SK-N-SH (cell line): Measurements from ENCODE around the gene AP1M2. TPM values are rescaled to one million over a fixed set of nuclear protein-coding genes. Genes with fewer than 3 reads are reported as not detected.
A peak's percentile ranks its signal among the peaks of the same experiment; 100 is the strongest.

Source experiments
- CTCF ChIA-PET: fragments of 300-600, 350-600 bp; formaldehyde crosslinking; extraction: SDS; loops from one replicate; lab custom pipeline; 2021; lab: Yijun Ruan, JAX
- POLR2A ChIA-PET: fragments of 350-600 bp; sonication (Branson Sonifier 250); formaldehyde crosslinking; extraction: SDS; loops from one replicate; lab custom pipeline; 2020; ENCODE audit warnings: antibody characterized with exemption, inconsistent platforms; lab: Yijun Ruan, JAX
- DNase-seq: peaks from one replicate; pipeline ENCODE4 v3.0.0; 2012
- H2AFZ ChIP-seq: fragments of 200-600 bp; sonication (generic); 2 replicates; pipeline ENCODE4 v1.8.1; 2016; ENCODE audit warnings: antibody characterized with exemption, mild to moderate bottlenecking, low read depth
- H3F3A ChIP-seq: fragments of 200-600 bp; sonication (generic); replicated peaks from 2 replicates; pipeline ENCODE3; 2016; ENCODE audit warnings: antibody characterized with exemption, mild to moderate bottlenecking; ENCODE audit not compliant: insufficient read depth
- H3K27ac ChIP-seq, 2 experiments: fragments of 200-500 bp in 1 of 2; fragments of 200-600 bp in 1 of 2; sonication (Bioruptor generic) in 1 of 2; sonication (generic), shearing (Covaris generic) in 1 of 2; 2 replicates each; pipeline versions ENCODE4 v1.5.1 to v1.6.1; 2014 to 2016; ENCODE audit warnings: low read depth in 2 of 2, inconsistent platforms in 1 of 2, low read length in 1 of 2, mild to moderate bottlenecking in 1 of 2, mixed read lengths in 1 of 2
- H3K27me3 ChIP-seq: fragments of 200-600 bp; sonication (generic), shearing (Covaris generic); 2 replicates; pipeline ENCODE4 v1.6.1; 2016; ENCODE audit warnings: mixed run types; ENCODE audit not compliant: insufficient read depth
- H3K36me3 ChIP-seq, 2 experiments: fragments of 200-500 bp in 1 of 2; fragments of 200-600 bp in 1 of 2; sonication (Bioruptor generic) in 1 of 2; sonication (generic) in 1 of 2; replicated peaks in 1 of 2; 2 replicates each; pipeline versions ENCODE3 to v1.5.1; 2014 to 2016; ENCODE audit warnings: low read length in 1 of 2, mild to moderate bottlenecking in 1 of 2; ENCODE audit not compliant: insufficient read depth in 2 of 2, control insufficient read depth in 1 of 2
- H3K4me1 ChIP-seq, 2 experiments: fragments of 200-500 bp in 1 of 2; fragments of 200-600 bp in 1 of 2; sonication (Bioruptor generic) in 1 of 2; sonication (generic), shearing (Covaris generic) in 1 of 2; 2 replicates each; pipeline versions ENCODE4 v1.5.1 to v1.6.1; 2014 to 2016; ENCODE audit warnings: low read depth in 1 of 2, low read length in 1 of 2, mixed run types in 1 of 2; ENCODE audit not compliant: insufficient read depth in 2 of 2, control insufficient read depth in 1 of 2
- H3K4me2 ChIP-seq: fragments of 200-600 bp; sonication (generic), shearing (Covaris generic); 2 replicates; pipeline ENCODE4 v1.6.1; 2017; ENCODE audit warnings: mixed run types
- H3K4me3 ChIP-seq, 2 experiments: fragments of 200-500 bp in 1 of 2; fragments of 200-600 bp in 1 of 2; sonication (Bioruptor generic) in 1 of 2; sonication (generic), shearing (Covaris generic) in 1 of 2; 2 replicates each; pipeline versions ENCODE4 v1.5.1 to v1.8.1; 2014 to 2016; ENCODE audit warnings: low read depth in 2 of 2, inconsistent platforms in 1 of 2, low read length in 1 of 2, mild to moderate bottlenecking in 1 of 2, mixed read lengths in 1 of 2, moderate library complexity in 1 of 2
- H3K79me2 ChIP-seq: fragments of 200-600 bp; sonication (generic); 2 replicates; pipeline ENCODE4 v1.8.1; 2017; ENCODE audit warnings: mild to moderate bottlenecking; ENCODE audit not compliant: insufficient read depth
- H3K9ac ChIP-seq: fragments of 200-600 bp; sonication (generic); 2 replicates; pipeline ENCODE4 v1.6.1; 2017; ENCODE audit warnings: mixed run types
- H3K9me2 ChIP-seq: fragments of 200-600 bp; sonication (generic); 2 replicates; pipeline ENCODE4 v1.6.1; 2017; ENCODE audit warnings: mixed run types
- H3K9me3 ChIP-seq: fragments of 200-600 bp; sonication (generic); 2 replicates; pipeline ENCODE4 v1.6.1; 2017; ENCODE audit warnings: mixed run types, mild to moderate bottlenecking, moderate library complexity
- H4K20me1 ChIP-seq: fragments of 200-600 bp; sonication (generic); 2 replicates; pipeline ENCODE4 v1.6.1; 2017; ENCODE audit warnings: mild to moderate bottlenecking, mixed run types; ENCODE audit not compliant: insufficient read depth
- EZH2phosphoT487 ChIP-seq: fragments of 200-600 bp; sonication (generic); IDR thresholded peaks from 2 replicates; pipeline ENCODE4 v1.6.1; 2017; ENCODE audit warnings: low read depth, mixed run types, mild to moderate bottlenecking, antibody characterized with exemption, moderate library complexity, borderline replicate concordance
- FOSL2 ChIP-seq: IDR thresholded peaks from 2 replicates; pipeline ENCODE4 v1.4.0; 2012; ENCODE audit warnings: low read depth, mild to moderate bottlenecking, moderate library complexity, borderline replicate concordance
- FOXJ3 ChIP-seq: sonication (generic); formaldehyde crosslinking; IDR thresholded peaks from 2 replicates; pipeline ENCODE4 v1.5.1; 2020; ENCODE audit warnings: mild to moderate bottlenecking, missing genetic modification reagents
- GATA2 ChIP-seq: sonication (generic); formaldehyde crosslinking; IDR thresholded peaks from 2 replicates; pipeline ENCODE4 v1.5.0; 2020; ENCODE audit warnings: mild to moderate bottlenecking, missing genetic modification reagents
- NFIC ChIP-seq: IDR thresholded peaks from 2 replicates; pipeline ENCODE4 v1.4.0; 2012; ENCODE audit warnings: borderline replicate concordance
- NRF1 ChIP-seq: IDR thresholded peaks from 2 replicates; pipeline ENCODE4 v1.6.1; 2012; ENCODE audit warnings: low read depth, mild to moderate bottlenecking, low read length
- RAD21 ChIP-seq: IDR thresholded peaks from 2 replicates; pipeline ENCODE4 v1.6.1; 2012; ENCODE audit warnings: mild to moderate bottlenecking, low read length
- RCOR1 ChIP-seq: fragments of 150-350 bp; IDR thresholded peaks from 2 replicates; pipeline ENCODE4 v1.6.1; 2017; ENCODE audit warnings: antibody characterized with exemption, low read length
- SIN3A ChIP-seq: IDR thresholded peaks from 2 replicates; pipeline ENCODE4 v1.6.1; 2012; ENCODE audit warnings: low read depth, mild to moderate bottlenecking, low read length, moderate library complexity, borderline replicate concordance
- TEAD4 ChIP-seq: IDR thresholded peaks from 2 replicates; pipeline ENCODE4 v1.4.0; 2012; ENCODE audit warnings: mild to moderate bottlenecking, borderline replicate concordance; ENCODE audit not compliant: insufficient read depth
- YY1 ChIP-seq: IDR thresholded peaks from 2 replicates; pipeline ENCODE4 v1.4.0; 2012; ENCODE audit warnings: low read depth, mild to moderate bottlenecking
- WGBS: methylation state at CpG from one replicate; pipeline ENCODE4 v1.1.6; 2017; ENCODE audit warnings: low lambda C conversion rate; 5-methylcytosine and 5-hydroxymethylcytosine counted together
- polyA plus RNA-seq, 3 experiments: library from polyadenylated mRNA; depleted of rRNA; stranded (reverse); fragments of >200 nt; gene quantifications; 2 replicates each; pipeline ENCODE4 v1.2.3, GENCODE V29; 2012
- TF ChIP-seq, protein P1 (sequence below): IDR thresholded peaks from 2 replicates; pipeline ENCODE4 v1.4.0; 2012; ENCODE audit warnings: low read depth, borderline replicate concordance
- TF ChIP-seq, protein P2 (sequence below): fragments of 150-350 bp; IDR thresholded peaks from 2 replicates; pipeline ENCODE4 v1.6.1; 2016; ENCODE audit warnings: mild to moderate bottlenecking, low read depth, low read length
- TF ChIP-seq, protein P3 (sequence below): IDR thresholded peaks from 2 replicates; pipeline ENCODE4 v1.4.0; 2012; ENCODE audit warnings: low read depth
- TF ChIP-seq, protein P4 (sequence below): IDR thresholded peaks from 2 replicates; pipeline ENCODE4 v1.4.0; 2012; ENCODE audit warnings: low read depth, borderline replicate concordance

Gene AP1M2
- polyA plus RNA-seq, 1 of the 3 experiments (the other 2 are of a cell fraction), result 0.30 TPM

DNA sequence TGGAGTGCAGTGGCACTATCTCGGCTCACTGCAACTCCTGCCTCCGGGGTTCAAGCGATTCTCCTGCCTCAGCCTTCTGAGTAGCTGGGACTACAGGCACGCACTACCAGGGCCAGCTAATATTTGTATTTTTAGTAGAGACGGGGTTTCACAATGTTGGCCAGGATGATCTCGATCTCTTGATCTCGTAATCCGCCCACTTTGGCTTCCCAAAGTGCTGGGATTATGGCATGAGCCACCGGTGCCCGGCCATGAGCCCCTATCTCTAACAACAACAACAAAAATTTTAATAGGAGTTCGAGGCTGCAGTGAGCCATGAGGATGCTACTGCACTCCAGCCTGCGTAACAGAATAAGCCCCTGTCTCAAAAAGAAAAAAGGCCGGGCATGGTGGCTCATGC, 5.0 kb downstream of the AP1M2 start:
- H3K36me3 ChIP-seq, result no peaks in the 10 kb centered on the region
- H3K27me3 ChIP-seq, result peaks cover 5% of the 10 kb centered on the region; the same call in 1 of the 2 replicates
- H3K27ac ChIP-seq, result no peak overlapping the region
- no peaks in the 10 kb centered on the region for H3K79me2 ChIP-seq
- no peak for DNase-seq
- H3F3A ChIP-seq, result no peaks in the 10 kb centered on the region
- CTCF ChIA-PET, result interaction anchor here (0.6 to 9.1 kb wide), 38 partner anchors 10 to 282 kb away, joined by 3 to 330 read pairs (median 5); partner anchors contain the start of genes CDKN2D, DNM2 and QTRT1
- H3K4me2 ChIP-seq, result no peak overlapping the region
- H3K9me2 ChIP-seq, result no peaks in the 10 kb centered on the region
- WGBS, result 87% methylated on average over 13 of the region's 13 CpGs
- H2AFZ ChIP-seq, result no peak overlapping the region
- H4K20me1 ChIP-seq, result no peaks in the 10 kb centered on the region
- TF ChIP-seq, protein P1, sequence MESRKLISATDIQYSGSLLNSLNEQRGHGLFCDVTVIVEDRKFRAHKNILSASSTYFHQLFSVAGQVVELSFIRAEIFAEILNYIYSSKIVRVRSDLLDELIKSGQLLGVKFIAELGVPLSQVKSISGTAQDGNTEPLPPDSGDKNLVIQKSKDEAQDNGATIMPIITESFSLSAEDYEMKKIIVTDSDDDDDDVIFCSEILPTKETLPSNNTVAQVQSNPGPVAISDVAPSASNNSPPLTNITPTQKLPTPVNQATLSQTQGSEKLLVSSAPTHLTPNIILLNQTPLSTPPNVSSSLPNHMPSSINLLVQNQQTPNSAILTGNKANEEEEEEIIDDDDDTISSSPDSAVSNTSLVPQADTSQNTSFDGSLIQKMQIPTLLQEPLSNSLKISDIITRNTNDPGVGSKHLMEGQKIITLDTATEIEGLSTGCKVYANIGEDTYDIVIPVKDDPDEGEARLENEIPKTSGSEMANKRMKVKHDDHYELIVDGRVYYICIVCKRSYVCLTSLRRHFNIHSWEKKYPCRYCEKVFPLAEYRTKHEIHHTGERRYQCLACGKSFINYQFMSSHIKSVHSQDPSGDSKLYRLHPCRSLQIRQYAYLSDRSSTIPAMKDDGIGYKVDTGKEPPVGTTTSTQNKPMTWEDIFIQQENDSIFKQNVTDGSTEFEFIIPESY, result no peak
- TF ChIP-seq RCOR1 (no peak), FOXJ3 (CRISPR knock-in tag) (no peak), NFIC (no peak), RAD21 (no peak), FOSL2 (no peak), TEAD4 (no peak), NRF1 (no peak)
- TF ChIP-seq, protein P2, sequence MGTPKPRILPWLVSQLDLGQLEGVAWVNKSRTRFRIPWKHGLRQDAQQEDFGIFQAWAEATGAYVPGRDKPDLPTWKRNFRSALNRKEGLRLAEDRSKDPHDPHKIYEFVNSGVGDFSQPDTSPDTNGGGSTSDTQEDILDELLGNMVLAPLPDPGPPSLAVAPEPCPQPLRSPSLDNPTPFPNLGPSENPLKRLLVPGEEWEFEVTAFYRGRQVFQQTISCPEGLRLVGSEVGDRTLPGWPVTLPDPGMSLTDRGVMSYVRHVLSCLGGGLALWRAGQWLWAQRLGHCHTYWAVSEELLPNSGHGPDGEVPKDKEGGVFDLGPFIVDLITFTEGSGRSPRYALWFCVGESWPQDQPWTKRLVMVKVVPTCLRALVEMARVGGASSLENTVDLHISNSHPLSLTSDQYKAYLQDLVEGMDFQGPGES, result no peak
- TF ChIP-seq, protein P3, sequence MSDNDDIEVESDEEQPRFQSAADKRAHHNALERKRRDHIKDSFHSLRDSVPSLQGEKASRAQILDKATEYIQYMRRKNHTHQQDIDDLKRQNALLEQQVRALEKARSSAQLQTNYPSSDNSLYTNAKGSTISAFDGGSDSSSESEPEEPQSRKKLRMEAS, result no peak
- TF ChIP-seq, protein P4, sequence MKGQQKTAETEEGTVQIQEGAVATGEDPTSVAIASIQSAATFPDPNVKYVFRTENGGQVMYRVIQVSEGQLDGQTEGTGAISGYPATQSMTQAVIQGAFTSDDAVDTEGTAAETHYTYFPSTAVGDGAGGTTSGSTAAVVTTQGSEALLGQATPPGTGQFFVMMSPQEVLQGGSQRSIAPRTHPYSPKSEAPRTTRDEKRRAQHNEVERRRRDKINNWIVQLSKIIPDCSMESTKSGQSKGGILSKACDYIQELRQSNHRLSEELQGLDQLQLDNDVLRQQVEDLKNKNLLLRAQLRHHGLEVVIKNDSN, result no peak
- no peaks in the 10 kb centered on the region for H3K9me3 ChIP-seq
- H3K4me3 ChIP-seq, result no peak overlapping the region
- no peak overlapping the region for H3K9ac ChIP-seq
- POLR2A ChIA-PET, result interaction anchor here (1.1 to 1.3 kb wide), 2 partner anchors 64 to 114 kb away, joined by 4 read pairs; no protein-coding TSS in a partner anchor
- H3K4me1 ChIP-seq, result peaks cover 0 to 3% of the 10 kb centered on the region in 2 experiments; a peak in 1 of 4 replicates

DNA sequence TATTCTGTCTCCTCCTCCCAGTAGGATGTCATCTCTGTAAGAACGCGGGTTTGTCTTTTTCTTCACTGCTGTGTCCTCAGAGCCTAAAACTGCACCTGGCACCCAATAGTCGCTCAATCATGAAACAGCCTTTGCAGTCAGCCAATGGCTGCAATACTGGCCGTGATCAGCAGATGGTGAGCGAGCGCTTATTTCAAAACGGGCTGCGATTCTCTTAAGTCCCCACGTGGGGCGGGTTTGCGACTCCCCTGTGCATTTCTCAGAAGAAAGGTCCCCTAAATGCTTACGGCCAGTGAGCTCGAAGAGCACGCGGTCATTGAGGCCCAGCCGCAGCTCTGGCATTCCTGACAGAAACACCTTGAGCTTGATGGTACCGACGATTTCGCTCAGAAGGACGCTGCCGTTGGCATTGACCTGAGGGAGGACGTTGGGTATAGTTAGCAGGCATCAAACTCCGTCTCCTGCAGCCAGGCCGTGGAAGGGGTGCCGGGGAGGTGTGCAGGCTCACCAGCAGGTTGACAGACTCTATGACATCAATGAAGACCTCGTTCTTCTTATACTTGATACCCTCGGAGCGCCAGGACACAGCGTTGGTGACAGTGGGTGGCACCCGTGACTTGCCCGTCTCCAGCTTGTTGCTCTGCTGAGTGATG, 6.0 kb downstream of the AP1M2 start:
- Histone ChIP-seq H3K9me3 (no peaks in the 10 kb centered on the region), H3K4me2 (no peak overlapping the region), H3K4me3 (peak overlapping the region in 1 of 2 experiments; percentile 6; a peak in 1 of 4 replicates), H3K4me1 (peaks cover 0 to 3% of the 10 kb centered on the region in 2 experiments; a peak in 1 of 4 replicates), H3K27me3 (no peaks in the 10 kb centered on the region), H3K9me2 (no peaks in the 10 kb centered on the region), H4K20me1 (no peaks in the 10 kb centered on the region), H3K36me3 (no peaks in the 10 kb centered on the region), H2AFZ (no peak overlapping the region), H3K79me2 (no peaks in the 10 kb centered on the region), H3K27ac (no peak overlapping the region), H3F3A (no peaks in the 10 kb centered on the region), H3K9ac (no peak overlapping the region)
- peak; percentile 86 for DNase-seq
- ChIA-PET CTCF (interaction anchor here (0.6 to 9.1 kb wide), 55 partner anchors 8 to 283 kb away, joined by 3 to 330 read pairs (median 5); partner anchors contain the start of genes CDKN2D, DNM2, KRI1 and QTRT1), POLR2A (interaction anchor here (0.6 to 1.3 kb wide), 4 partner anchors 59 to 115 kb away, joined by 3 to 7 read pairs (median 4); no protein-coding TSS in a partner anchor)
- WGBS, result 29% methylated on average over 28 of the region's 31 CpGs
- TF ChIP-seq EZH2phosphoT487, result no peak
- peak; percentile 51; the same call in 1 of the 2 replicates for TF ChIP-seq SIN3A
- TF ChIP-seq, protein P3, result peak; percentile 84
- no peak for TF ChIP-seq GATA2
- TF ChIP-seq YY1, result no peak
- TF ChIP-seq, protein P4, result peak; percentile 46; the same call in 1 of the 2 replicates
